ENCODE data around the gene TNFRSF25.

GRCh38 chr1:6483761-6484117 lies 17.8 kb upstream of the TNFRSF25 start:
- TF ChIP-seq FOXM1 (IDR thresholded peaks at IDR 0.05; ENCODE audit: low read depth) (no peak), TEAD4 (IDR thresholded peaks at IDR 0.05; ENCODE audit: borderline replicate concordance, insufficient read depth) (no peak), SMC3 (IDR thresholded peaks at IDR 0.05; ENCODE audit: low read depth, low read length) (no peak), FOXJ3 (CRISPR knock-in tag; IDR thresholded peaks at IDR 0.05) (no peak), YY1 (IDR thresholded peaks at IDR 0.05; ENCODE audit: low read depth) (no peak), CTCF (IDR thresholded peaks at IDR 0.05) (no peak)
